KMS-11 (cell line): ENCODE results near the gene CHRNA1.

Experiments used
- H2AFZ ChIP-seq: fragments of 200-600 bp; sonication (generic); 2 replicates; pipeline ENCODE4 v1.6.1; 2016; ENCODE audit warnings: antibody characterized with exemption, mixed run types, low read depth
- H3K27ac ChIP-seq: fragments of 200-600 bp; sonication (generic); 2 replicates; pipeline ENCODE4 v1.6.1; 2016; ENCODE audit warnings: mild to moderate bottlenecking, mixed run types
- H3K27me3 ChIP-seq: fragments of 200-600 bp; sonication (generic); 2 replicates; pipeline ENCODE4 v1.6.1; 2017; ENCODE audit warnings: mild to moderate bottlenecking, low read depth, mixed run types, moderate library complexity; ENCODE audit not compliant: insufficient read depth
- H3K36me3 ChIP-seq: fragments of 200-600 bp; sonication (generic); 2 replicates; pipeline ENCODE4 v1.6.1; 2017; ENCODE audit warnings: mild to moderate bottlenecking, mixed run types; ENCODE audit not compliant: insufficient read depth
- H3K4me1 ChIP-seq: fragments of 200-600 bp; sonication (generic); 2 replicates; pipeline ENCODE4 v1.6.1; 2016; ENCODE audit warnings: mild to moderate bottlenecking, low read depth, mixed run types; ENCODE audit not compliant: poor library complexity, severe bottlenecking
- H3K4me2 ChIP-seq: fragments of 200-600 bp; sonication (generic); 2 replicates; pipeline ENCODE4 v1.7.0; 2016; ENCODE audit warnings: mild to moderate bottlenecking, mixed run types
- H3K4me3 ChIP-seq: fragments of 200-600 bp; sonication (generic); IDR thresholded peaks from 2 replicates; pipeline ENCODE4 v1.6.1; 2017; ENCODE audit warnings: low read depth, low read length, mixed read lengths; ENCODE audit not compliant: insufficient read depth
- H3K79me2 ChIP-seq: fragments of 200-600 bp; sonication (generic); 2 replicates; pipeline ENCODE4 v1.6.1; 2016; ENCODE audit warnings: low read depth, mixed run types; ENCODE audit not compliant: insufficient read depth
- H3K9ac ChIP-seq: fragments of 200-600 bp; sonication (generic); 2 replicates; pipeline ENCODE4 v1.6.1; 2016; ENCODE audit warnings: mild to moderate bottlenecking, mixed run types
- H4K20me1 ChIP-seq: fragments of 200-600 bp; sonication (generic); 2 replicates; pipeline ENCODE4 v1.6.1; 2016; ENCODE audit warnings: mild to moderate bottlenecking, mixed run types; ENCODE audit not compliant: insufficient read depth
- CTCF ChIP-seq: fragments of 200-600 bp; sonication (generic); conservative IDR thresholded peaks from 2 replicates; pipeline ENCODE4 v1.6.1; 2017; ENCODE audit warnings: low read depth, mild to moderate bottlenecking, antibody characterized with exemption, low read length, moderate library complexity, mixed read lengths

Gene CHRNA1

GRCh38 chr2:174781996-174782395 is 17.7 kb upstream of the CHRNA1 start:
- Histone ChIP-seq H3K4me2 (no peak overlapping the region), H3K27me3 (no peaks in the 10 kb centered on the region), H3K4me3 (no peak overlapping the region), H3K79me2 (no peaks in the 10 kb centered on the region), H2AFZ (no peak overlapping the region), H3K9ac (no peak overlapping the region), H3K36me3 (no peaks in the 10 kb centered on the region), H4K20me1 (no peaks in the 10 kb centered on the region), H3K27ac (no peak overlapping the region), H3K4me1 (no peaks in the 10 kb centered on the region)
- TF ChIP-seq CTCF: no peak

GRCh38 chr2:174781298-174781697 is 17.0 kb upstream of the CHRNA1 start:
- no peak for TF ChIP-seq CTCF
- H3K36me3 ChIP-seq: no peaks in the 10 kb centered on the region
- H3K79me2 ChIP-seq: no peaks in the 10 kb centered on the region
- no peak overlapping the region for H3K9ac ChIP-seq
- H4K20me1 ChIP-seq: no peaks in the 10 kb centered on the region
- H3K4me2 ChIP-seq: no peak overlapping the region
- H3K4me3 ChIP-seq: no peak overlapping the region
- H3K27me3 ChIP-seq: no peaks in the 10 kb centered on the region
- H2AFZ ChIP-seq: no peak overlapping the region
- no peaks in the 10 kb centered on the region for H3K4me1 ChIP-seq
- H3K27ac ChIP-seq: no peak overlapping the region

- Histone ChIP-seq H4K20me1 (no peaks in the 10 kb centered on the region), H3K4me2 (no peak overlapping the region), H3K79me2 (no peaks in the 10 kb centered on the region), H3K27me3 (no peaks in the 10 kb centered on the region), H3K4me1 (no peaks in the 10 kb centered on the region), H3K27ac (no peak overlapping the region), H3K9ac (no peak overlapping the region), H2AFZ (no peak overlapping the region), H3K36me3 (no peaks in the 10 kb centered on the region), H3K4me3 (no peak overlapping the region)
- no peak for TF ChIP-seq CTCF
Measured at GRCh38 chr2:174780856-174781255, 16.6 kb upstream of the CHRNA1 start.

- Histone ChIP-seq H3K36me3 (no peaks in the 10 kb centered on the region), H3K9ac (no peak overlapping the region), H3K27ac (no peak overlapping the region), H3K4me3 (no peak overlapping the region), H2AFZ (no peak overlapping the region), H3K4me1 (no peaks in the 10 kb centered on the region), H3K79me2 (no peaks in the 10 kb centered on the region), H3K4me2 (no peak overlapping the region), H3K27me3 (no peaks in the 10 kb centered on the region), H4K20me1 (no peaks in the 10 kb centered on the region)
- no peak for TF ChIP-seq CTCF
Measured at GRCh38 chr2:174780191-174780840, 16.0 kb upstream of the CHRNA1 start.
